Measurements from ENCODE around the gene USF1.

- TF ChIP-seq CTCF (IDR thresholded peaks at IDR 0.05) (no peak), POLR2A (IDR thresholded peaks at IDR 0.05) (no peak), EP300 (IDR thresholded peaks at IDR 0.05) (no peak)
Measured at GRCh38 chr1:161033751-161034150, 12.0 kb downstream of the USF1 start.
